Measurements from ENCODE around the gene TXLNA.

The TXLNA gene

GRCh38 chr1:32181563-32181962 is 2.1 kb downstream of the TXLNA start:
- Histone ChIP-seq H3K9ac (ENCODE audit: low read length in 5 of 5) (peak overlapping the region in 4 of 5 donors; percentile 92 to 97 (median 94)), H3K36me3 (ENCODE audit: control insufficient read depth in 5 of 5, insufficient read depth in 5 of 5, low read length in 5 of 5) (peaks cover 9 to 38% (median 26%) of the 10 kb centered on the region in 5 donors), H3K9me3 (ENCODE audit: control insufficient read depth in 5 of 5, low read length in 5 of 5) (no peaks in the 10 kb centered on the region), H3K27ac (ENCODE audit: low read depth, low read length) (peak overlapping the region; percentile 99), H3K27me3 (ENCODE audit: control insufficient read depth in 5 of 5, insufficient read depth in 4 of 5, low read length in 5 of 5) (no peaks in the 10 kb centered on the region), H3K4me3 (ENCODE audit: low read depth in 1 of 5, low read length in 5 of 5) (peak overlapping the region; percentile 48 to 82 (median 74)), H3K4me1 (ENCODE audit: control insufficient read depth in 5 of 5, insufficient read depth in 5 of 5, low read length in 5 of 5) (peaks cover 9 to 56% (median 46%) of the 10 kb centered on the region in 5 donors)

- H3K4me1 ChIP-seq (ENCODE audit: control insufficient read depth in 5 of 5, insufficient read depth in 5 of 5, low read length in 5 of 5), result peaks cover 9 to 58% (median 46%) of the 10 kb centered on the region in 5 donors
- no peaks in the 10 kb centered on the region for H3K9me3 ChIP-seq (ENCODE audit: control insufficient read depth in 5 of 5, low read length in 5 of 5)
- H3K27me3 ChIP-seq (ENCODE audit: control insufficient read depth in 5 of 5, insufficient read depth in 4 of 5, low read length in 5 of 5), result no peaks in the 10 kb centered on the region
- H3K27ac ChIP-seq (ENCODE audit: low read depth, low read length), result peak overlapping the region; percentile 99
- H3K9ac ChIP-seq (ENCODE audit: low read length in 5 of 5), result peak overlapping the region in 3 of 5 donors; percentile 41 to 97 (median 96)
- H3K36me3 ChIP-seq (ENCODE audit: control insufficient read depth in 5 of 5, insufficient read depth in 5 of 5, low read length in 5 of 5), result peaks cover 10 to 43% (median 29%) of the 10 kb centered on the region in 5 donors
- H3K4me3 ChIP-seq (ENCODE audit: low read depth in 1 of 5, low read length in 5 of 5), result peak overlapping the region in 1 of 5 donors; percentile 74
These were observed 2.6 kb downstream of the TXLNA start for GRCh38 chr1:32182060-32182459.

- Histone ChIP-seq H3K9ac (ENCODE audit: low read length in 5 of 5) (no peak overlapping the region), H3K36me3 (ENCODE audit: control insufficient read depth in 5 of 5, insufficient read depth in 5 of 5, low read length in 5 of 5) (peaks cover 16 to 69% (median 54%) of the 10 kb centered on the region in 5 donors), H3K27me3 (ENCODE audit: control insufficient read depth in 5 of 5, insufficient read depth in 4 of 5, low read length in 5 of 5) (no peaks in the 10 kb centered on the region), H3K9me3 (ENCODE audit: control insufficient read depth in 5 of 5, low read length in 5 of 5) (no peaks in the 10 kb centered on the region), H3K4me3 (ENCODE audit: low read depth in 1 of 5, low read length in 5 of 5) (no peak overlapping the region), H3K4me1 (ENCODE audit: control insufficient read depth in 5 of 5, insufficient read depth in 5 of 5, low read length in 5 of 5) (peaks cover 3 to 44% (median 35%) of the 10 kb centered on the region in 5 donors), H3K27ac (ENCODE audit: low read depth, low read length) (no peak overlapping the region)
These were observed 5.2 kb downstream of the TXLNA start for GRCh38 chr1:32184650-32185049.

- H3K27ac ChIP-seq (ENCODE audit: low read depth, low read length), result no peak overlapping the region
- H3K9me3 ChIP-seq (ENCODE audit: control insufficient read depth in 5 of 5, low read length in 5 of 5), result no peaks in the 10 kb centered on the region
- no peak overlapping the region for H3K9ac ChIP-seq (ENCODE audit: low read length in 5 of 5)
- H3K4me1 ChIP-seq (ENCODE audit: control insufficient read depth in 5 of 5, insufficient read depth in 5 of 5, low read length in 5 of 5), result peaks cover 3 to 33% (median 24%) of the 10 kb centered on the region in 5 donors
- no peaks in the 10 kb centered on the region for H3K27me3 ChIP-seq (ENCODE audit: control insufficient read depth in 5 of 5, insufficient read depth in 4 of 5, low read length in 5 of 5)
- H3K36me3 ChIP-seq (ENCODE audit: control insufficient read depth in 5 of 5, insufficient read depth in 5 of 5, low read length in 5 of 5), result peaks cover 18 to 83% (median 67%) of the 10 kb centered on the region in 5 donors
- H3K4me3 ChIP-seq (ENCODE audit: low read depth in 1 of 5, low read length in 5 of 5), result no peak overlapping the region
These were observed 6.6 kb downstream of the TXLNA start for GRCh38 chr1:32186077-32186476.

GRCh38 chr1:32186491-32186890 is 7.0 kb downstream of the TXLNA start:
- Histone ChIP-seq H3K9ac (ENCODE audit: low read length in 5 of 5) (no peak overlapping the region), H3K27me3 (ENCODE audit: control insufficient read depth in 5 of 5, insufficient read depth in 4 of 5, low read length in 5 of 5) (no peaks in the 10 kb centered on the region), H3K4me3 (ENCODE audit: low read depth in 1 of 5, low read length in 5 of 5) (no peak overlapping the region), H3K36me3 (ENCODE audit: control insufficient read depth in 5 of 5, insufficient read depth in 5 of 5, low read length in 5 of 5) (peaks cover 18 to 84% (median 67%) of the 10 kb centered on the region in 5 donors), H3K9me3 (ENCODE audit: control insufficient read depth in 5 of 5, low read length in 5 of 5) (no peaks in the 10 kb centered on the region), H3K4me1 (ENCODE audit: control insufficient read depth in 5 of 5, insufficient read depth in 5 of 5, low read length in 5 of 5) (peaks cover 3 to 29% (median 20%) of the 10 kb centered on the region in 5 donors), H3K27ac (ENCODE audit: low read depth, low read length) (no peak overlapping the region)

GRCh38 chr1:32187850-32188249 is 8.4 kb downstream of the TXLNA start:
- H3K36me3 ChIP-seq (ENCODE audit: control insufficient read depth in 5 of 5, insufficient read depth in 5 of 5, low read length in 5 of 5), result peaks cover 23 to 92% (median 77%) of the 10 kb centered on the region in 5 donors
- no peak overlapping the region for H3K4me3 ChIP-seq (ENCODE audit: low read depth in 1 of 5, low read length in 5 of 5)
- H3K9ac ChIP-seq (ENCODE audit: low read length in 5 of 5), result no peak overlapping the region
- H3K27ac ChIP-seq (ENCODE audit: low read depth, low read length), result no peak overlapping the region
- H3K27me3 ChIP-seq (ENCODE audit: control insufficient read depth in 5 of 5, insufficient read depth in 4 of 5, low read length in 5 of 5), result no peaks in the 10 kb centered on the region
- H3K4me1 ChIP-seq (ENCODE audit: control insufficient read depth in 5 of 5, insufficient read depth in 5 of 5, low read length in 5 of 5), result peaks cover 0 to 16% (median 12%) of the 10 kb centered on the region in 5 donors
- no peaks in the 10 kb centered on the region for H3K9me3 ChIP-seq (ENCODE audit: control insufficient read depth in 5 of 5, low read length in 5 of 5)

- H3K27ac ChIP-seq (ENCODE audit: low read depth, low read length), result no peak overlapping the region
- peaks cover 0 to 6% (median 0%) of the 10 kb centered on the region in 5 donors for H3K4me1 ChIP-seq (ENCODE audit: control insufficient read depth in 5 of 5, insufficient read depth in 5 of 5, low read length in 5 of 5)
- no peaks in the 10 kb centered on the region for H3K9me3 ChIP-seq (ENCODE audit: control insufficient read depth in 5 of 5, low read length in 5 of 5)
- no peak overlapping the region for H3K4me3 ChIP-seq (ENCODE audit: low read depth in 1 of 5, low read length in 5 of 5)
- H3K9ac ChIP-seq (ENCODE audit: low read length in 5 of 5), result no peak overlapping the region
- no peaks in the 10 kb centered on the region for H3K27me3 ChIP-seq (ENCODE audit: control insufficient read depth in 5 of 5, insufficient read depth in 4 of 5, low read length in 5 of 5)
- peaks cover 22 to 100% (median 98%) of the 10 kb centered on the region in 5 donors for H3K36me3 ChIP-seq (ENCODE audit: control insufficient read depth in 5 of 5, insufficient read depth in 5 of 5, low read length in 5 of 5)
These were observed 12.9 kb downstream of the TXLNA start for GRCh38 chr1:32192220-32192948.

GRCh38 chr1:32194984-32195383 is 15.5 kb downstream of the TXLNA start:
- Histone ChIP-seq H3K27me3 (ENCODE audit: control insufficient read depth in 5 of 5, insufficient read depth in 4 of 5, low read length in 5 of 5) (no peaks in the 10 kb centered on the region), H3K4me3 (ENCODE audit: low read depth in 1 of 5, low read length in 5 of 5) (no peak overlapping the region), H3K36me3 (ENCODE audit: control insufficient read depth in 5 of 5, insufficient read depth in 5 of 5, low read length in 5 of 5) (peaks cover 16 to 87% (median 79%) of the 10 kb centered on the region in 5 donors), H3K4me1 (ENCODE audit: control insufficient read depth in 5 of 5, insufficient read depth in 5 of 5, low read length in 5 of 5) (peaks cover 0 to 12% (median 6%) of the 10 kb centered on the region in 5 donors), H3K9ac (ENCODE audit: low read length in 5 of 5) (peak overlapping the region in 1 of 5 donors; percentile 4), H3K27ac (ENCODE audit: low read depth, low read length) (no peak overlapping the region), H3K9me3 (ENCODE audit: control insufficient read depth in 5 of 5, low read length in 5 of 5) (no peaks in the 10 kb centered on the region)

- H3K9ac ChIP-seq (ENCODE audit: low read length in 5 of 5), result no peak overlapping the region
- H3K4me1 ChIP-seq (ENCODE audit: control insufficient read depth in 5 of 5, insufficient read depth in 5 of 5, low read length in 5 of 5), result peaks cover 0 to 18% (median 12%) of the 10 kb centered on the region in 5 donors
- no peak overlapping the region for H3K27ac ChIP-seq (ENCODE audit: low read depth, low read length)
- peaks cover 14 to 82% (median 74%) of the 10 kb centered on the region in 5 donors for H3K36me3 ChIP-seq (ENCODE audit: control insufficient read depth in 5 of 5, insufficient read depth in 5 of 5, low read length in 5 of 5)
- H3K27me3 ChIP-seq (ENCODE audit: control insufficient read depth in 5 of 5, insufficient read depth in 4 of 5, low read length in 5 of 5), result no peaks in the 10 kb centered on the region
- no peak overlapping the region for H3K4me3 ChIP-seq (ENCODE audit: low read depth in 1 of 5, low read length in 5 of 5)
- H3K9me3 ChIP-seq (ENCODE audit: control insufficient read depth in 5 of 5, low read length in 5 of 5), result no peaks in the 10 kb centered on the region
These were observed 16.1 kb downstream of the TXLNA start for GRCh38 chr1:32195531-32195930.
